HG03354 (cell line): Measurements from ENCODE around the gene DNAJB13.
"Not testable (repeated sequence)": the region's sequence is repeated elsewhere in the genome, so short reads cannot be mapped to it uniquely, and the experiment has no call there.

Source experiments
- ATAC-seq: cut with Tn5 transposase; IDR thresholded peaks from one replicate; pipeline ENCODE4 v1.9.1; 2021; ENCODE audit warnings: mild to moderate bottlenecking; ENCODE audit not compliant: unreplicated experiment, poor library complexity, severe bottlenecking

Gene DNAJB13, protein sequence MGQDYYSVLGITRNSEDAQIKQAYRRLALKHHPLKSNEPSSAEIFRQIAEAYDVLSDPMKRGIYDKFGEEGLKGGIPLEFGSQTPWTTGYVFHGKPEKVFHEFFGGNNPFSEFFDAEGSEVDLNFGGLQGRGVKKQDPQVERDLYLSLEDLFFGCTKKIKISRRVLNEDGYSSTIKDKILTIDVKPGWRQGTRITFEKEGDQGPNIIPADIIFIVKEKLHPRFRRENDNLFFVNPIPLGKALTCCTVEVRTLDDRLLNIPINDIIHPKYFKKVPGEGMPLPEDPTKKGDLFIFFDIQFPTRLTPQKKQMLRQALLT

DNA sequence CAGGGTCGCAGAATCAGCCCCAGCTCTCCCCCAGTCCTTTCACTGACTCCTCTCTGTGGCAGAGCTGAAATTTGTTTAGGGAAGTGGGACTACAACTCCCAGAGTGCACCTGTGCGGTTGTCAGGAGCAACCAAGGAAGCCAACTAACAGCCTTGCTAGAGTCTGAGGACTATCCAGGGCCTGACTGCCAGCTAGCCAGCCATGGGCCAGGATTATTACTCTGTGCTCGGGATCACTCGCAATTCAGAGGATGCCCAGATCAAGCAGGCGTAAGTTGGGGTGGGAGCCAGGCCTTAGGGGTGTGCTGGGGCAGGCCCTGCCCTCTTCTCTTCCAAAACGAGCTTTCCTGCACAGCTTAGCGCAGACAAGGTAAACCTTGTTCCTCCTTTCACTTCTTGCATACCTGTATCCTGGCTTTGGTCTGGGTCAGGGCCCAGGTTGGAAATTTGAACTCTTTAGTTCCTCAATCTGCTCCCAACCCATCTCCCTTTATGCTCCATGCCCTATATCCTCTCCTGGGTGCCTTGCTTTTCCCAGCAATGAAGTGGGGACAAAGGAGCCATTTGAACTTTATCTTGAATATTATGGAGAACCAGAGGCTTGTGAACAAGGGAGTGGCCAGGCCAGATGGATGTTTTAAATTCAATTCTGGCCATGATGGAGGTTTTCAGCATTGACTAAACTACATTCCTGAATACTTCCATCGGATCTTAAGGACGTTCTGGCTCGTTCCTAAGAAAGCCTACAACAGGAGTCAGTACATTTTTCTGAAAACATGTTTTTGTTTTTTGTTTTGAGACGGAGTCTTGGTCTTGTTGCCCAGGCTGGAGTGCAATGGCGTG lies at the start of gene DNAJB13:
Gene DNAJB13 (plus strand): TSS at position 158 of the 842 bp plus-strand sequence. CDS start 44 bp downstream, at position 202.
- peak; percentile 94 for ATAC-seq

DNA sequence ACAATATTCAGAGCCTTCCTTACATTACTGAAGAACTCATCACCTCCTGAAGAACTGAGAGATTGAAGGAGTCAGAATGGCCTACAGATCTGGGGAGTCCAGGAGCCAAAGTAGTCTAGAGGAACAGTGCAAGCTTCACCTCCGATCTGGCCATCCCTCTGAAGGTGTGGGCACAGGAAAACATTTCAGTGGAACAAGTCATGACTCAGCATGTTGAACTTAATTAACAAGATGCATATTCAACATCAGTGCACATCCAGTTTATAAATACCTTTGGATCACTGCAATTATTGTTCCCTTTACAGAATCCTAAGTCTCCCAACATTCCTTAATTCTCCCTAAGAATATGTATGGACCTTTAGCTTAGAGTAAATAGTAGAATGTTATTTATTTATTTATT lies 48.5 kb upstream of the DNAJB13 start:
- ATAC-seq, result no peak

DNA sequence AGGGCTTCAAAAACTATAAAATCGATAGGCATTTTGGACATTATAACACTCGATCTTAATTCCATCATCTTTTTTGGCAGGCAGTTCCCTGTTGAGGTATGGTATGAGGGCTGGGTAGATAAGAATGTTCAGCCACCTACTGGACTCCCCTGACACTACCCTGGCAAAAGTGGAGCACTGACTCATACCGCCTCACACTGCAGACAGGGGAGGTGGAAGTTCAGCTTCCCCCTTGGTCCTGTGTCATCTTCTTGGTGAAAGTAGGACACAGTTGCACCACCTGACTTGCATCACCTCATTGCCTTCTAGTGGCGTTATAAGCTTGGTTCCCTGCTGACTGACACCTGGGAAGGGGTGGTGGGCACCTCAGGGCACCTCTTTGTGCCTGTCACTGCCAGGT lies 43.6 kb upstream of the DNAJB13 start:
- no peak for ATAC-seq

DNA sequence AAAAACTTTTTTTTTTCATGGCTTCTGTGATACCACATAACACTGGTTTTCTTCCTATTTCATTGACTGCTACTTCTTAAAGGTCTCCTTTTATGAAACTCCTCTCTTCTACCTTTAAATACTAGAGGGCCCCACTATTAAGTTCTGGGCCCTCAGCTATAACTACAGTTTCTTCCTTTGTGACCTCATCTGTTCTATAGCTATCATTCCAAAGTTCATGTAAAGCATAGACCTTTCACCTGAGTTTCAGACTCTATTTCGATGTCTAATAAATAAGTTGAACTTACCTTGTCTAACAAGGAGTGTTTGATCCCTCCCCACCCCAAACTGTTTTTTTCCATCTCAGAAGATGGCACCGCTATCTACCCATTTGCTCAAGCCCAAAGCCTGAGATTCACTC lies 38.8 kb upstream of the DNAJB13 start:
- no peak for ATAC-seq

DNA sequence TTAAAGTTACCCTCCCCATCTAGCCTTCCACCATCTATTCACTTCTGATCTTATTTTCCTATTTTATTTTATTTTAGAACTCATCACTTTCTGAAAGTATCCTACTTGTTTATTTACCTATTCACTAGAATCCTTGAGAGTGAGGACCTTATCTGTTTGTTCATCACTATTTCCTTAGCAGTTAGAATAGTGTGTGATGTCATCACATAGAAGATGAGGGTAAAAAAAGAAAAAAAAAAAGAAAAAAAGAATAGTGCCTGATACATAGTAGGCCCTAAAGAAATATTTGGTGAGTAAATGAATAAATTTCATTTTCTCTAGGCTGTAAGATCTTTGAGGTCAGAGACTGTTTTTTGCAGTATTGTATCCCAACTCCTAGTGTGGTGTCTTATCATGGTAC lies 37.4 kb upstream of the DNAJB13 start:
- ATAC-seq, result no peak

DNA sequence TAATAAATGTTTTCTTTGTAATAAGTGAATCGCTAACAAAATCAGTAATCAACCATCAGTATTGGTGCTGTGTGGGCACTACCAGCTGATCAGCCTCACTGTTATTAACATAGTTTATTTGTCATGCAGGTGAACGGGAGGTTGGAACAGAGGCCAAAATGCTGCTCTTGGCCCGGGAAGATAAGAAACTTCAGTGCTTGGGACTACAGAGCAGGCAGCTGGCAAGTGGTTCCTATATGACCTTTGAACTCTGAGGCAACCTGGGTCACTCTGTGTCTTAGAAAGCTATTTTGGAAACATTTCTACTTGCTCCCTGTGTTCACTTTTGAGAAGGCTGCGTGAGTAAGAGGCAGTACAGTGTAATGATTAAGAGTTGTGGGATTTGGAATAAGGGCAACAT lies 36.5 kb upstream of the DNAJB13 start:
- no peak for ATAC-seq

DNA sequence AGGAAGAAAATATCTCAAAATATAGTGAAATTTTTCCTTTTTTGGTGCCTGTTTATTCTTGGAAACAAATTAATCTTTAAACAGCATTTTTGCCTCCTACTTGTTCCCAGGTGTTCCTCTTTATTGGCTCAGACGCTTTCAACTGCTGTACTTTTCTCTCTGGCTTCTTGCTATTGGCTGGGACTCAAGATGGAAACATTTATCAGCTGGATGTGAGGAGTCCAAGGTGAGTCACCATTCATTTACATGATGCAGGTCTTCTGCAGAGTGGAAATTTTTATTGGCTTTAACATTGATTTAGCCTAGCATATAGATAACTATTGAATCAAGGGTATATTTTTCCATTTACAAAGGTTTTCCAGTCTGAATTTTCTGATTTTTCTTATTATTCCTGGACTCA lies 34.4 kb upstream of the DNAJB13 start:
- no peak for ATAC-seq

DNA sequence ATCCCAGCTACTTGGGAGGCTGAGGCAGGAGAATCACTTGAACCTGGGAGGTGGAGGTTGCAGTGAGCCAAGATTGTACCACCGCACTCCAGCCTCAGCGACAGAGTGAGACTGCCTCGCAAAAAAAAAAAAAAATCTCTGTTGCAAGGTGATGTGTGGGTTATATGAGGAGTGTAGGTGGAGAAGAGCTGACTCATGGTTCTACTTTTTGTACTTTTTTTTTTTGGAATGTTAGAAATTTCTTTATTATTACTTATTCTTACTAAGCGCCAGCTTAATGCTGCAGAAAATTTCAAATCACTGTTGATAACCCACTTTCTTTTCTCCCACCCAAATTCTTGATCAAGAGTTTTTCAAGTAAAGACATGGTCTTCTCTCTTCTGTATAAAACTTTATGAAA lies 29.6 kb upstream of the DNAJB13 start:
- ATAC-seq, result no peak

DNA sequence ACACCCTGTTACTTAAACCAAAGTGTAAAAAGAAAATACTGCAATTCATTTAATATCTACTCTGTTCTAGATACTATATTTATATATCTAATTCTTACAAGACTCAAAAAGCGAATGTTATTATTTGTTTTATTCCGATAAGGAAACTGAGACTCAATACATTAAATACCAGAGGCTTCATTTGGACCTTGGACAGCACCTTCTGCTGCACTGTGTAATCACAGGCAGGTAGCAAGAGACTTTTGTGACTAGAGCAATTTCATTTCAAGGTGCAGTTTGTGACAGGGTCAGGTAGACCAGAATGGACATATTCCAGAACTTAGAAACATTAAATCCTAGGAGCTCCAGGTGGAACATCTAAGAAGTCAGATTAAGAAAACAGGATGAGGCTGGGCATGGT lies 21.4 kb upstream of the DNAJB13 start:
- no peak for ATAC-seq

DNA sequence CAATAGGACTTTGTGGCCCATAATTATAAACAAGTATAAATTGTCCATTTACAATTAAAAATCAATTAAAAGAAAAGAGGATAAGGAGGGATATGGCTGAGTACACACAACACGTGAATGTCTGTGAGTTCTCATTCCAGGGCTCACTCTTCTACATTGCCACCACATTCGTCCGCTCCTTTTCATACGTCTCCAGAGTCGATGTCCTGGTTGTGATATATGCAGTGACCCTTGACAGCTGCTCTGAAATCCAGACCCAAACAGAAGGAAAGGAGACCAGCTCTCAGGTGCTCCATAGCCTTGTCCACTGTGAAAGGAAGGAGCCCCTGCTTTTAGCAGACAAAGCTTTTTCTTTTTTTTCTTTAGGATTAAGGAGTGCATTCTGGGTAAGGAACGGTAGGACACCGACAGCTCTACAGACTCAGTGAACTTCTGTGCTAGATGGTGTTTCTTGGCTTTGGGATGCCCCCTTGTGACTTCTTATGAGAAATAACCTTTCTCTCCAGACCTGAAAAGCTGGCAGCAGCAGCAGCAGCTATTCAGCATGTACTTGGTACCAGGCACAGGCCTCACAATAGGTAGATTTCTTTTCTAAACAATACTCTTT lies 19.7 kb upstream of the DNAJB13 start:
- ATAC-seq, result no peak

DNA sequence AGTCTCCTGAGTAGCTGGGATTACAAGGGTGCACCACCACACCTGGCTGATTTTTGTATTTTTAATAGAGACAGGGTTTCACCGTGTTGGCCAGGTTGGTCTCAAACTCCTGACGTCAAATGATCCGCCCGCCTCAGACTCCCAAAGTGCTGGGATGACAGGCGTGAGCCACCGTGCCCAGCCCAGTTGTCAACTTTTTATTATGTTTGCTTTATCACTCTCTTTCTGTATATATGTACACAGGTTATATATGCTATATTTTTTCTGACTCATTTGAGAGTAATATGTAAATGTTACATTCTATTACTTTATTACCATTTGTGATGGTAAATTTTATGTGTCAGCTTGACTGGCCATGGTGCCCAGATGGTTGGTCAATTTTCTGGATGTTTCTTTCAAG lies 18.9 kb upstream of the DNAJB13 start:
- ATAC-seq, result no peak

DNA sequence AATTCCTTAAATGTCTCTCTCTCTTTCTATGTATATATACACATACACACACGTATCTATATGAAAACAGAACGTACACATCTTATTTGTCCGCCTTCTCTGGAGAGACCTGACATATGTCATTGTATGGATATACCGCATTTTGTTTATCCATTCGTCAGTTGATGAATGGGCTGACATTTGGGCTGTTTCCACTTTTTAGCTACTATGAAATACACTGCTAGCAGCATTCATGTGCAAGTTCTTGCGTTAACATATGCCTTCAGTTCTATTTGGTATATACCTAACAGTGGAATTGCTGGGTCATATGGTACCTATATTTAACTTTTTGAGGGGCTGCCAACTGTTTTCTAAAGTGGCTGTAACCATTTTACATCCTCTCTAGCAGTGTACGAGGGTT lies 18.0 kb upstream of the DNAJB13 start:
- no peak for ATAC-seq

DNA sequence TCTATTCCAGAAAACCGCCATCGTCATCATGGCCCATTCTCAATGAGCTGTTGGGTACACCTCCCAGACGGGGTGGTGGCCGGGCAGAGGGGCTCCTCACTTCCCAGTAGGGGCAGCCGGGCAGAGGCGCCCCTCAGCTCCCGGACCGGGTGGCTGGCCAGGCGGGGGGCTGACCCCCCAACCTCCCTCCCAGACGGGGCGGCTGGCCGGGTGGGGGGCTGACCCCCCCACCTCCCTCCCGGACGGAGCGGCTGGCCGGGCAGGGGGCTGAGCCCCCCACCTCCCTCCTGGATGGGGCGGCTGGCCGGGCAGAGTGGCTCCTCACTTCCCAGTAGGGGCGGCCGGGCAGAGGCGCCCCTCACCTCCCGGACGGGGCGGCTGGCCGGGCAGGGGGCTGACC lies 14.8 kb upstream of the DNAJB13 start:
- not testable (repeated sequence) for ATAC-seq

DNA sequence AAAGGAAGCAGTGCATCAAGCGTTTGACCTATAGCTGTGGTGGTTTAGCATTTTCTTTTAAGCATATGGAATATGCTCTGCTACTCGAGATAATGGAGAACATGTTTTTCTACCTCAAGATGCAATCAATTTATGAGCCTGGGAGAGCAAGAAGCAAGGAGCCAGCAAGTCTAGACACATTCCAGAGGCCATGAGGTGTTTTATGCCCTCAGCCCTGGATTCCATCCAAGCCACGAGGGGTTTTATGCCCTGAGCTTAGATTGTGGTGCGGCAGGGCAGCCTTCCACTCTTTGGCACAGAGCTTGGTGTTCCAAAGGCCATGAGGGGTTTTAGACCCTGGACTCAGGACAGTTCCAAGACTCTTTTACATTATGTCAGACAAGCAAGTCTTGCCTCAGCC lies 11.7 kb upstream of the DNAJB13 start:
- no peak for ATAC-seq

DNA sequence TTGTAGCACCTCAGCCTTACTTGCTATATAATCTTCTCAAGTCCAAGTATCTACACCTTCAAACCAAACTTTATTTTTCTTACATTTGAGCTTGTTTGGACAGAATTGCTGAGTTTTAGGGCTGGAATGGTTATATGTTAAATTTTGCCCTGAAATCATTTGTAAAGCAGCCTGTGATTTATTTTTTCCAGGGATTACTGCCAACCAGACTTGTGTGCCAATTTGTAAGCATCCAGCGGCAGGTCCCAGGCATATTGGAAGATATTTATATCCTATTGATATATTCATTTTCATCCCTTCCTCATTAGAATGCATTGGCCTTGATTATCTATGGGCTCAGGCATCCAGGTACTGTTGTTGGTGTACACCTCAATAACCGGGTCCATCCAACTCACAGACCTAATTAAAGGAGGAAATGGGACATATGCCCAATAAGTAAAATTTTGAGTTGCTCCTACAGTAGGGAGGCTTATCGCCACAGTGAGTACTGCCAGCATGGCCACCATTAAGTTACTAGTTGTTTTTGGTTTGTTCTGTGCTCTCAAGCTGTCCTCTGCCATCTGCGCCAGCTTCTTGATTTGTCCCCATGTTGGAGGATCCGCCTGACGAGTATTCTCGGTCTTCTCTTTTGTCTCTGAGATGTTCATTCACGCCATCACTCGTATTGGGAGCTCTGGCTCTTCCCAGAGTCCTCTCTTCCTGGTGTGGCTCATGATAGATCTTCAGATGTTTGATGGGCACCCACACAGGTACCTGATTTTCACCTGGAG lies 9.8 kb upstream of the DNAJB13 start:
- no peak for ATAC-seq

DNA sequence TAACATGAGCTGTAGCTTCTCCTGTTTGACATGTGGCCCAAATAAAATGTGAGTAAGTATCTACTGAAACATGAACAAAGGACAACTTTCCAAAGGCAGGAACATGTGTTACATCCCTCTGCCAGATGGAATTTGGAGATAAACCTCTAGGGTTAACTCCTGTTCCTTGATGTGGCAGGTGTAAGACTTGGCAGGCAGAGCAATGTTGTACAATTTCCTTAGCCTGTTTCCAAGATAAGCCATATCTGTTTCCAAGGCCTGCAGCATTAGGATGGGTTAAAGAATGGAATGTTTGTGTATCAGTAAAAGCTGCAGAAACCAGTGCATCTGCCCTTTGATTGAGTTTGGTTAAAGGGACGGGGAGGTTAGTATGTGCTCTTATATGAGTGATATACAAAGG lies 8.8 kb upstream of the DNAJB13 start:
- no peak for ATAC-seq

DNA sequence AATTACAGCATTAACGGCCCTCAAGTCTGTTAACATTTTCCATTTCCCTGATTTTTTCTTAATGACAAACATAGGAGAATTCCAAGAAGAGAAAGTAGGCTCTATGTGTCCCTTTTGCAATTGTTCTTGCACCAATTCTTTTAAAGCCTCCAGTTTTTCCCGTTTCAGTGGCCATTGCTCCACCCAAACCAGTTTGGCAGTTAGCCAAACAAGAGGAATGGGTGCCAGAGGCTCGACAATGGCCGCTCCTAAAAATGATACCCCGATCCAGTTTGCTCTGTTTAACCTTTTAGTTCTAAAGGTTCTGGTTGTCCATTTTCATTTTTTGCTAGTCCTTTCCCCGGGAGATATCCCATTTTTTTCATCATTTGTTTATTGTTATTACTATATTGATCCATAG lies 6.7 kb upstream of the DNAJB13 start:
- ATAC-seq, result no peak

DNA sequence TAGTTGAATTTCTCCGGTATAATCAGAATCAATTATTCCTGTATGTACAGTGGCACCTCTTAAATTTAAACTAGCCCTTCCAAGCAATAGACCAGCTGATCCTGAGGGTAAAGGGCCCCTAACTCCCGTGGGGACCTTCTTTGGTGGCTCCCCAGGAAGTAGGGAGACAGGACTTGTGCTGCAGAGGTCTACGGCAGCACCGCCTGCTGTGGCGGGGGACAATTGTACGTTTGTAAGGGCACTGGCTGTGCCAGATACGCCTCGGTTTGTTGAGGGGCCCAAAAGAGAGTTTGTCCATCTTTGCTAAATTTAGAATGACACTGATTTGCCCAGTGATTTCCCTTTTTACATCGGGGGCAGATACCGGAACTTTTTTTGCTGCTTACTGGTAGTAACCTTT lies 5.9 kb upstream of the DNAJB13 start:
- no peak for ATAC-seq

DNA sequence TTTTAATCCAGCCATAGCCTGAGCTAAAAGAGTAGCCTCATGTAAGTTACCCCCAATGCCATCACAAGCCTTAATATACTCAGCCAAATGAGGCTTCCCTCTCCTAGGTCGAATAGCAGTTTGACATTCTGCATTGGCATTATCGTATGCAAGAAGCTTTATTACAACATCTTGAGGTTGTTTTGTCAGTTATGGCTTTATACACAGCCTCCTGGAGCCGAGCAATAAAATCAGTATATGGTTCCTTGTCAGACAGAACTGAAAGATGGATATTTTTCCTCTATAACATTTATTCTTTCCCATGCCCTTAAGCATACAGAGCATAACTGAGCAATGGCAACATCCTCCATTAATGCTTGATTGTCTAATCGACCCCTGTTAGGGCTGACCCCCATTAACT lies 5.4 kb upstream of the DNAJB13 start:
- ATAC-seq, result no peak

DNA sequence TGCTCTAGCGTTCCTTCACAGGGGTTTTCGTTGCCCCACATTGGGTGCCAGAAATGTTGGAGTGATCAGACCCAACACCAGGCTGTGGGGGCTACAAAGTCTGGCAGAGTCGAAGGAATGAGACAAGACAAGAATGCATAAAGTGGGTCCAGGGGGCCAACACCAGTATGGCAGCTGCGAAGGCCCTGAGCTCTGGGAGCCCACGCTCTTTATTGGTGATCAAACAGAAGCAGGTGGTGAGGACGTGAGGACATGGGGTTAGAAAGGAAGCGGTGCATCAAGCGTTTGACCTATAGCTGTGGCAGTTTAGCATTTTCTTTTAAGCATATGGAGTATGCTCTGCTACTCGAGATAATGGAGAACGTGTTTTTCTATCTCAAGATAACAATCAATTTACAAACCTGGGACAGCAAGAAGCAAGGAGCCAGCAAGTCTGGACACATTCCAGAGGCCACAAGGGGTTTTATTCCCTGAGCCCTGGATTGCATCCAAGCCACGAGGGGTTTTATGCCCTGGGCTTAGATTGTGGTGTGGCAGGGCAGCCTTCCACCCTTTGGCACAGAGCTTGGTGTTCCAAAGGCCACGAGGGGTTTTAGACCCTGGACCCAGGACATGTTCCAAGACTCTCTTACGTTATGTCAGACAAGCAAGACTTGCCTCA lies 3.9 kb upstream of the DNAJB13 start:
- ATAC-seq, result no peak
